Trophoblast cell (in vitro differentiated cells and primary cell): Measurements from ENCODE around the gene FKBP11.
A peak's percentile ranks its signal among the peaks of the same experiment; 100 is the strongest.

ENCODE experiments used
- DNase-seq, 2 donors: peaks; one replicate each; pipeline ENCODE4 v3.0.0-alpha.2; 2016
- H2AFZ ChIP-seq: 2 replicates; pipeline ENCODE4 v1.6.1; 2013; ENCODE audit warnings: low read length, moderate library complexity, mild to moderate bottlenecking; ENCODE audit not compliant: insufficient read depth, poor library complexity
- H2AK5ac ChIP-seq: 2 replicates; pipeline ENCODE4 v1.6.1; 2013; ENCODE audit warnings: mild to moderate bottlenecking, low read length
- H2BK120ac ChIP-seq: 2 replicates; pipeline ENCODE4 v1.6.1; 2013; ENCODE audit warnings: low read length, mild to moderate bottlenecking, moderate library complexity; ENCODE audit not compliant: insufficient read depth, poor library complexity
- H2BK12ac ChIP-seq: 2 replicates; pipeline ENCODE4 v1.6.1; 2013; ENCODE audit warnings: mild to moderate bottlenecking, low read length, moderate library complexity
- H2BK5ac ChIP-seq: 2 replicates; pipeline ENCODE4 v1.6.1; 2013; ENCODE audit warnings: low read length, low read depth, moderate library complexity, mild to moderate bottlenecking; ENCODE audit not compliant: poor library complexity
- H3K14ac ChIP-seq: 2 replicates; pipeline ENCODE4 v1.6.1; 2013; ENCODE audit warnings: mild to moderate bottlenecking, low read length
- H3K18ac ChIP-seq: 2 replicates; pipeline ENCODE4 v1.6.1; 2013; ENCODE audit warnings: mild to moderate bottlenecking, low read length
- H3K23ac ChIP-seq: 2 replicates; pipeline ENCODE4 v1.6.1; 2013; ENCODE audit warnings: low read length
- H3K27ac ChIP-seq: 2 replicates; pipeline ENCODE4 v1.5.1; 2013; ENCODE audit warnings: low read depth, mild to moderate bottlenecking, inconsistent platforms, low read length, moderate library complexity
- H3K27me3 ChIP-seq: 2 replicates; pipeline ENCODE4 v1.6.1; 2013; ENCODE audit warnings: inconsistent platforms, mild to moderate bottlenecking, low read length, moderate library complexity; ENCODE audit not compliant: insufficient read depth
- H3K36me3 ChIP-seq, 2 experiments: 1 replicate in 1 of 2; 2 replicates in 1 of 2; pipeline ENCODE4 v1.6.1; 2013; ENCODE audit warnings: low read length in 2 of 2, mild to moderate bottlenecking in 2 of 2, moderate library complexity in 1 of 2; ENCODE audit not compliant: insufficient read depth in 2 of 2, control insufficient read depth in 1 of 2
- H3K4ac ChIP-seq: 2 replicates; pipeline ENCODE4 v1.6.1; 2013; ENCODE audit warnings: low read depth, mild to moderate bottlenecking, low read length, moderate library complexity
- H3K4me1 ChIP-seq, 2 experiments: 1 replicate in 1 of 2; 2 replicates in 1 of 2; pipeline ENCODE4 v1.6.1; 2013; ENCODE audit warnings: low read length in 2 of 2, mild to moderate bottlenecking in 2 of 2, moderate library complexity in 1 of 2; ENCODE audit not compliant: insufficient read depth in 2 of 2, control insufficient read depth in 1 of 2
- H3K4me2 ChIP-seq: 2 replicates; pipeline ENCODE4 v1.6.1; 2013; ENCODE audit warnings: inconsistent platforms, mild to moderate bottlenecking, low read length, moderate library complexity
- H3K4me3 ChIP-seq: 2 replicates; pipeline ENCODE4 v1.5.1; 2013; ENCODE audit warnings: mild to moderate bottlenecking, low read depth, low read length, inconsistent platforms
- H3K79me1 ChIP-seq: one replicate; pipeline ENCODE4 v1.6.1; 2013; ENCODE audit warnings: low read length
- H3K79me2 ChIP-seq: 2 replicates; pipeline ENCODE4 v1.6.1; 2013; ENCODE audit warnings: low read length, mild to moderate bottlenecking; ENCODE audit not compliant: control insufficient read depth, insufficient read depth, poor library complexity
- H3K9ac ChIP-seq: 2 replicates; pipeline ENCODE4 v1.6.1; 2013; ENCODE audit warnings: mild to moderate bottlenecking, low read length
- H3K9me3 ChIP-seq: 2 replicates; pipeline ENCODE4 v1.6.1; 2013; ENCODE audit warnings: low read depth, mild to moderate bottlenecking, control low read depth, inconsistent platforms, low read length; ENCODE audit not compliant: insufficient read depth
- H4K12ac ChIP-seq: 2 replicates; pipeline ENCODE4 v1.6.1; 2013; ENCODE audit warnings: low read depth, mild to moderate bottlenecking, low read length, moderate library complexity
- H4K8ac ChIP-seq: 2 replicates; pipeline ENCODE4 v1.6.1; 2013; ENCODE audit warnings: low read depth, mild to moderate bottlenecking, low read length, moderate library complexity
- H4K91ac ChIP-seq: one replicate; pipeline ENCODE4 v1.6.1; 2013; ENCODE audit warnings: low read depth, mild to moderate bottlenecking, low read length, moderate library complexity
- WGBS: extraction: QIAGEN DNeasy Blood & Tissue Kit; methylation state at CpG from one replicate; pipeline ENCODE4 v1.1.7; 2013; ENCODE audit warnings: missing lambda C conversion rate; ENCODE audit not compliant: insufficient read length, insufficient coverage; ENCODE audit errors: extremely low coverage; 5-methylcytosine and 5-hydroxymethylcytosine counted together

The FKBP11 gene

GRCh38 chr12:48972213-48972951 lies 47.1 kb upstream of the FKBP11 start:
- no peak overlapping the region for H3K18ac ChIP-seq
- H2BK5ac ChIP-seq, result no peak overlapping the region
- H3K4ac ChIP-seq, result no peak overlapping the region
- H3K4me3 ChIP-seq, result no peak overlapping the region
- DNase-seq, result peak; percentile 30 to 31
- H3K9me3 ChIP-seq, result peaks cover 3% of the 10 kb centered on the region
- H2AFZ ChIP-seq, result no peak overlapping the region
- H3K4me2 ChIP-seq, result no peak overlapping the region
- H3K36me3 ChIP-seq, result no peaks in the 10 kb centered on the region
- no peak overlapping the region for H2BK120ac ChIP-seq
- H3K14ac ChIP-seq, result no peak overlapping the region
- H2BK12ac ChIP-seq, result no peak overlapping the region
- no peaks in the 10 kb centered on the region for H3K79me2 ChIP-seq
- no peak overlapping the region for H3K27ac ChIP-seq
- H4K8ac ChIP-seq, result no peak overlapping the region
- H3K79me1 ChIP-seq, result no peaks in the 10 kb centered on the region
- no peak overlapping the region for H3K9ac ChIP-seq
- WGBS, result no CpG with 5 or more reads among the region's 23 CpGs
- H2AK5ac ChIP-seq, result no peak overlapping the region
- no peak overlapping the region for H4K12ac ChIP-seq
- H4K91ac ChIP-seq, result no peak overlapping the region
- peaks cover 62% of the 10 kb centered on the region for H3K27me3 ChIP-seq
- H3K23ac ChIP-seq, result no peak overlapping the region
- peaks cover 5 to 18% of the 10 kb centered on the region in 2 experiments for H3K4me1 ChIP-seq

- H3K27me3 ChIP-seq, result peaks cover 52% of the 10 kb centered on the region
- no peak overlapping the region for H3K4ac ChIP-seq
- peaks cover 3% of the 10 kb centered on the region for H3K9me3 ChIP-seq
- H2BK12ac ChIP-seq, result no peak overlapping the region
- H3K79me2 ChIP-seq, result no peaks in the 10 kb centered on the region
- H3K4me3 ChIP-seq, result no peak overlapping the region
- H2AK5ac ChIP-seq, result no peak overlapping the region
- H3K14ac ChIP-seq, result no peak overlapping the region
- no peak overlapping the region for H4K8ac ChIP-seq
- no peak overlapping the region for H2BK5ac ChIP-seq
- H4K91ac ChIP-seq, result no peak overlapping the region
- H3K18ac ChIP-seq, result no peak overlapping the region
- WGBS, result no CpG with 5 or more reads among the region's 10 CpGs
- no peak overlapping the region for H2BK120ac ChIP-seq
- no peak overlapping the region for H2AFZ ChIP-seq
- H4K12ac ChIP-seq, result no peak overlapping the region
- no peaks in the 10 kb centered on the region for H3K36me3 ChIP-seq
- no peak overlapping the region for H3K9ac ChIP-seq
- H3K4me2 ChIP-seq, result peak overlapping the region; percentile 63
- no peak overlapping the region for H3K23ac ChIP-seq
- H3K27ac ChIP-seq, result no peak overlapping the region
- peaks cover 5 to 16% of the 10 kb centered on the region in 2 experiments for H3K4me1 ChIP-seq
- H3K79me1 ChIP-seq, result no peaks in the 10 kb centered on the region
- no peak for DNase-seq
Observed at GRCh38 chr12:48970702-48971334, 45.5 kb upstream of the FKBP11 start.

- Histone ChIP-seq H2BK5ac (no peak overlapping the region), H4K91ac (no peak overlapping the region), H3K4me3 (peak overlapping the region; percentile 50), H2BK12ac (no peak overlapping the region), H3K9ac (no peak overlapping the region), H4K12ac (no peak overlapping the region), H3K36me3 (no peaks in the 10 kb centered on the region), H3K4me1 (peaks cover 5 to 16% of the 10 kb centered on the region in 2 experiments), H3K18ac (no peak overlapping the region), H2AK5ac (no peak overlapping the region), H3K79me2 (no peaks in the 10 kb centered on the region), H3K27ac (no peak overlapping the region), H3K9me3 (peaks cover 3% of the 10 kb centered on the region), H2AFZ (no peak overlapping the region), H4K8ac (no peak overlapping the region), H3K23ac (no peak overlapping the region), H3K14ac (no peak overlapping the region), H3K79me1 (no peaks in the 10 kb centered on the region), H3K4me2 (peak overlapping the region; percentile 63), H3K4ac (no peak overlapping the region), H2BK120ac (no peak overlapping the region), H3K27me3 (peaks cover 47% of the 10 kb centered on the region)
- peak in 1 of 2 donors; percentile 22 for DNase-seq
- no CpG with 5 or more reads among the region's 77 CpGs for WGBS
Observed at GRCh38 chr12:48969833-48970701, 44.8 kb upstream of the FKBP11 start.

GRCh38 chr12:48969160-48969771 lies 44.0 kb upstream of the FKBP11 start:
- no peak overlapping the region for H4K8ac ChIP-seq
- peaks cover 47% of the 10 kb centered on the region for H3K27me3 ChIP-seq
- WGBS, result no CpG with 5 or more reads among the region's 8 CpGs
- H3K36me3 ChIP-seq, result no peaks in the 10 kb centered on the region
- H3K4me1 ChIP-seq, result peaks cover 5 to 16% of the 10 kb centered on the region in 2 experiments
- H3K4ac ChIP-seq, result no peak overlapping the region
- no peak overlapping the region for H2AFZ ChIP-seq
- H2BK120ac ChIP-seq, result no peak overlapping the region
- H3K4me3 ChIP-seq, result no peak overlapping the region
- H2AK5ac ChIP-seq, result no peak overlapping the region
- no peaks in the 10 kb centered on the region for H3K79me1 ChIP-seq
- H4K91ac ChIP-seq, result no peak overlapping the region
- H3K79me2 ChIP-seq, result no peaks in the 10 kb centered on the region
- no peak overlapping the region for H2BK12ac ChIP-seq
- no peak overlapping the region for H2BK5ac ChIP-seq
- no peak overlapping the region for H3K14ac ChIP-seq
- no peak overlapping the region for H3K9ac ChIP-seq
- H3K27ac ChIP-seq, result no peak overlapping the region
- no peak for DNase-seq
- H3K23ac ChIP-seq, result no peak overlapping the region
- H3K9me3 ChIP-seq, result peaks cover 3% of the 10 kb centered on the region
- H4K12ac ChIP-seq, result no peak overlapping the region
- H3K4me2 ChIP-seq, result no peak overlapping the region
- no peak overlapping the region for H3K18ac ChIP-seq
